ENCODE measurements around the gene ABCB11. TPM values are rescaled to one million over a fixed set of nuclear protein-coding genes. Genes with fewer than 3 reads are reported as not detected.

The ABCB11 gene
- total RNA-seq, 1 donor from 2014 or later, result not detected

DNA sequence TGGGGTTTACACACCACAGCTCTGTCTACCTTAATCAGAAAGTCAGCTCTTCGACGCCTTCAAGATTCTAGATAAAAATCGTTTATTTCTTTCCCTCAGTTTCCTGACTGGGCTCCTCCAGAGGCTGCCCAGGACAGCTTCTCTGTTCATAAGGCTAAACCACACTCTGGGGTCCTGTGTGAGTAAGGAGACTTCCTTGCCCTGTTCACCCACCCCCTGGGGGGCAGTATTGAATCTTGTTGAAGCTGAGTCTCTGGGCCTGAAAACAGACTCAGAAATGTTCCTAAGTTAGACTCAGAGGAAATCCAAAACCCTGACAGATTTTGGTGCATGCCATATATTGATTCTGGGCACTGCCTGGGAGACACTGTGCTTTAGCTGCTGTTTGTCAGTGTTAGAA, 87.1 kb downstream of the ABCB11 start:
- Mint-ChIP-seq H3K36me3 (ENCODE audit: unreplicated experiment) (no peaks in the 10 kb centered on the region), H3K4me3 (ENCODE audit: unreplicated experiment) (no peak overlapping the region), H3K27ac (ENCODE audit: unreplicated experiment) (peak overlapping the region; percentile 6), H3K9me3 (ENCODE audit: unreplicated experiment) (peaks cover 3% of the 10 kb centered on the region), H3K27me3 (ENCODE audit: unreplicated experiment) (no peaks in the 10 kb centered on the region), H3K4me1 (ENCODE audit: low read depth, unreplicated experiment) (peaks cover 4% of the 10 kb centered on the region)
- no peak for DNase-seq
- TF ChIP-seq, protein P1, sequence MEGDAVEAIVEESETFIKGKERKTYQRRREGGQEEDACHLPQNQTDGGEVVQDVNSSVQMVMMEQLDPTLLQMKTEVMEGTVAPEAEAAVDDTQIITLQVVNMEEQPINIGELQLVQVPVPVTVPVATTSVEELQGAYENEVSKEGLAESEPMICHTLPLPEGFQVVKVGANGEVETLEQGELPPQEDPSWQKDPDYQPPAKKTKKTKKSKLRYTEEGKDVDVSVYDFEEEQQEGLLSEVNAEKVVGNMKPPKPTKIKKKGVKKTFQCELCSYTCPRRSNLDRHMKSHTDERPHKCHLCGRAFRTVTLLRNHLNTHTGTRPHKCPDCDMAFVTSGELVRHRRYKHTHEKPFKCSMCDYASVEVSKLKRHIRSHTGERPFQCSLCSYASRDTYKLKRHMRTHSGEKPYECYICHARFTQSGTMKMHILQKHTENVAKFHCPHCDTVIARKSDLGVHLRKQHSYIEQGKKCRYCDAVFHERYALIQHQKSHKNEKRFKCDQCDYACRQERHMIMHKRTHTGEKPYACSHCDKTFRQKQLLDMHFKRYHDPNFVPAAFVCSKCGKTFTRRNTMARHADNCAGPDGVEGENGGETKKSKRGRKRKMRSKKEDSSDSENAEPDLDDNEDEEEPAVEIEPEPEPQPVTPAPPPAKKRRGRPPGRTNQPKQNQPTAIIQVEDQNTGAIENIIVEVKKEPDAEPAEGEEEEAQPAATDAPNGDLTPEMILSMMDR (IDR thresholded peaks at IDR 0.05; ENCODE audit: partially characterized antibody, unreplicated experiment), result no peak

DNA sequence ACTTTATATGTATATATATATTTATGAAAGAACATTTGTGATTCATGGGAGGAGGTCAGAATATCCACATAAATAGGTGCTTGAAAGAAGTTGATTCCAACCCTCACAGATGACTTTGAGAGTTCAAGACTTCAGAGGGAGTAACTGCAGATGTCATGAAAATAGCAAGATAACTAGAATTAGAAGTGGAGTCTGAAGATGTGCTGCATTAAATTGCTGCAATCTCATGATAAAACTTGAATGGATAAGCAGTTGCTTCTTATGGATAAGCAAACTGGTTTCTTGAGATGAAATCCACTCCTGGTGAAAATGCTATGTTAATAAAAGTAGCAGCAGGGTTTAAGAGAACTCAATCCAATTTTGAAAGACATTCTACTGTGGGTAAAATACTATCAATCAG, 89.8 kb downstream of the ABCB11 start:
- DNase-seq, result no peak
- no peak overlapping the region for H3K4me3 Mint-ChIP-seq (ENCODE audit: unreplicated experiment)
- no peaks in the 10 kb centered on the region for H3K36me3 Mint-ChIP-seq (ENCODE audit: unreplicated experiment)
- H3K27ac Mint-ChIP-seq (ENCODE audit: unreplicated experiment), result no peak overlapping the region
- peaks cover 4% of the 10 kb centered on the region for H3K4me1 Mint-ChIP-seq (ENCODE audit: low read depth, unreplicated experiment)
- no peaks in the 10 kb centered on the region for H3K27me3 Mint-ChIP-seq (ENCODE audit: unreplicated experiment)
- TF ChIP-seq, protein P1 (IDR thresholded peaks at IDR 0.05; ENCODE audit: partially characterized antibody, unreplicated experiment), result no peak
- peaks cover 3% of the 10 kb centered on the region for H3K9me3 Mint-ChIP-seq (ENCODE audit: unreplicated experiment)

DNA sequence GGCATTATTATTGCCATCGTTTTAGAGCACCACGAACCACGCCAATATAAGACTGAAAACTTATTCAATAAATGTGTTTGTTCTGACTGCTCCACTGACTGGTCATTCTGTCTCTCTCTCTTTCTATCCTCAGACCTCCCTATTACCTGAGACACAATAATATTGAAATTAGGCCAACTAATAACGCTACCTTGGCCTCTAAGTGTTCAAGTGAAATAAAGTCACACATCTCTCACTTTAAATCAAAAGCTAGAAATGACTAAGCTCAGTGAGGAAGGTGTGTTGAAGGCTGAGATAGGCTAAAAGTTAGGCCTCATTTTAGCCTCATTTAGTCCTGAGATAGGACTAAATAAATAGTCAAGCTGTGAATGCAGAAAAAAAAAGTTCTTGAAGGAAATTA, 91.2 kb downstream of the ABCB11 start:
- Mint-ChIP-seq H3K4me1 (ENCODE audit: low read depth, unreplicated experiment) (peaks cover 4% of the 10 kb centered on the region), H3K4me3 (ENCODE audit: unreplicated experiment) (no peak overlapping the region), H3K27ac (ENCODE audit: unreplicated experiment) (no peak overlapping the region), H3K9me3 (ENCODE audit: unreplicated experiment) (peaks cover 3% of the 10 kb centered on the region), H3K27me3 (ENCODE audit: unreplicated experiment) (no peaks in the 10 kb centered on the region), H3K36me3 (ENCODE audit: unreplicated experiment) (no peaks in the 10 kb centered on the region)
- DNase-seq, result no peak
- TF ChIP-seq, protein P1 (IDR thresholded peaks at IDR 0.05; ENCODE audit: partially characterized antibody, unreplicated experiment), result no peak

DNA sequence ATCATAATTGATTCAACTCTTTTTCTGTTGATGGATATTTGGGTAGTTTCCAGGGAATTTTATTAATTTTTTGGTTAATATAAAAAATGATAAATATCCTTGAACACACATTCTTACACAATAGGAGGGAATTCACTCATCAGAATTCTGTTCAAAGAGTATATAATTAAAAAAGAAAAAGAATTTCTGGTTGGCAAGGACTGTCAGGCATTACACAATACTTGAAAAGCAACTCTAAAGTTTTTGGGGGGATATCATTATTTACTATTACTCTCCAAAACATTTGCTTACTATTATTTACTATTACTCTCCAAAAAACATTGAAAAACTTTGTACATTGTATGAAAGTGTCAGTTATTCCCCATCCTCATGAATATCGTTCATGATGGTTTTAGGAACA, 92.1 kb downstream of the ABCB11 start:
- no peak for DNase-seq
- Mint-ChIP-seq H3K36me3 (ENCODE audit: unreplicated experiment) (no peaks in the 10 kb centered on the region), H3K4me1 (ENCODE audit: low read depth, unreplicated experiment) (peaks cover 2% of the 10 kb centered on the region), H3K4me3 (ENCODE audit: unreplicated experiment) (no peak overlapping the region), H3K27ac (ENCODE audit: unreplicated experiment) (no peak overlapping the region), H3K9me3 (ENCODE audit: unreplicated experiment) (peaks cover 2% of the 10 kb centered on the region), H3K27me3 (ENCODE audit: unreplicated experiment) (no peaks in the 10 kb centered on the region)
- TF ChIP-seq, protein P1 (IDR thresholded peaks at IDR 0.05; ENCODE audit: partially characterized antibody, unreplicated experiment), result no peak

DNA sequence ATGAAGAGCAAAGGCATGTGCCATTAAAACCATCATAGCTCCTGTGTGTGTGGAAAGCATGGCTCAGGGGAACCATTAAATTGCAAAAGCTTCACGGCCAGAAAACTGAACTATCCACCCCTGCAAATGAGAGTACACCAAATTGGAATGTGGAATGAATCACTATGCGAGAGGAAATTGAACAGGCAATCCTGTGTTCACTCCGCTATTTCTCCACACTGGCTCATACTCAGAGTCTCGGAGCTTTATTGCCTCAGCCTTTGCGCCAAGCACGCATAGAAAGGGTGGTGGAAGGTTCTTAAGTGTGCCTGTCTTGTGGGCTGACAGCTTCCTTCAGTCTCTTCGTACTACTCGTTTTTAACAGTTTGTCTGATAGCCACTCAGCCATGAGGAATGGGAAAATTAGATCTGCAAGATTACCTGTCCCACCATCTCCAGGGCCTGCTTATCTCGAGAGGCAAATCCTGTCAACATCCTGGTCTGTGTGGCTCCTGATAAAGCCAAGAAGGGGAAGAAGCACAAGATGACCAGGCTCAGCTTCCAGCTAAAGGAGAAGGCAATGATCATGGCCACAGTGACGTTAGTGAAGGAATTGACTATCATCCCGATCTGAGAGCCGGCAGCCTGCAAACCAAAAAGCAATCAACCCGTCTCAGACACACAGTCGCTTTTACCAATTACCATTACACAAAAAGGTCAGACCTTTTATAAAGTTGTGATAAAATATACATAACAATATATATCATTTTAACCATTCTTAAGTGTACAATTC, 95.1 kb downstream of the ABCB11 start:
- TF ChIP-seq, protein P1 (IDR thresholded peaks at IDR 0.05; ENCODE audit: partially characterized antibody, unreplicated experiment), result no peak

More for the DNA sequence above, 95.1 kb downstream of the ABCB11 start:
- no peak for DNase-seq
- no peak overlapping the region for H3K27ac Mint-ChIP-seq (ENCODE audit: unreplicated experiment)
- H3K36me3 Mint-ChIP-seq (ENCODE audit: unreplicated experiment), result no peaks in the 10 kb centered on the region
- H3K4me1 Mint-ChIP-seq (ENCODE audit: low read depth, unreplicated experiment), result no peaks in the 10 kb centered on the region
- H3K9me3 Mint-ChIP-seq (ENCODE audit: unreplicated experiment), result no peaks in the 10 kb centered on the region
- H3K27me3 Mint-ChIP-seq (ENCODE audit: unreplicated experiment), result no peaks in the 10 kb centered on the region
- no peak overlapping the region for H3K4me3 Mint-ChIP-seq (ENCODE audit: unreplicated experiment)
